KMS-11 (cell line): ENCODE data around the gene DUS3L.
"Not testable (repeated sequence)": the region's sequence is repeated elsewhere in the genome, so short reads cannot be mapped to it uniquely, and the experiment has no call there.

ENCODE experiments used
- H2AFZ ChIP-seq: fragments of 200-600 bp; sonication (generic); 2 replicates; pipeline ENCODE4 v1.6.1; 2016; ENCODE audit warnings: antibody characterized with exemption, mixed run types, low read depth
- H3K27ac ChIP-seq: fragments of 200-600 bp; sonication (generic); 2 replicates; pipeline ENCODE4 v1.6.1; 2016; ENCODE audit warnings: mild to moderate bottlenecking, mixed run types
- H3K27me3 ChIP-seq: fragments of 200-600 bp; sonication (generic); 2 replicates; pipeline ENCODE4 v1.6.1; 2017; ENCODE audit warnings: mild to moderate bottlenecking, low read depth, mixed run types, moderate library complexity; ENCODE audit not compliant: insufficient read depth
- H3K36me3 ChIP-seq: fragments of 200-600 bp; sonication (generic); 2 replicates; pipeline ENCODE4 v1.6.1; 2017; ENCODE audit warnings: mild to moderate bottlenecking, mixed run types; ENCODE audit not compliant: insufficient read depth
- H3K4me1 ChIP-seq: fragments of 200-600 bp; sonication (generic); 2 replicates; pipeline ENCODE4 v1.6.1; 2016; ENCODE audit warnings: mild to moderate bottlenecking, low read depth, mixed run types; ENCODE audit not compliant: poor library complexity, severe bottlenecking
- H3K4me2 ChIP-seq: fragments of 200-600 bp; sonication (generic); 2 replicates; pipeline ENCODE4 v1.7.0; 2016; ENCODE audit warnings: mild to moderate bottlenecking, mixed run types
- H3K4me3 ChIP-seq: fragments of 200-600 bp; sonication (generic); IDR thresholded peaks from 2 replicates; pipeline ENCODE4 v1.6.1; 2017; ENCODE audit warnings: low read depth, low read length, mixed read lengths; ENCODE audit not compliant: insufficient read depth
- H3K79me2 ChIP-seq: fragments of 200-600 bp; sonication (generic); 2 replicates; pipeline ENCODE4 v1.6.1; 2016; ENCODE audit warnings: low read depth, mixed run types; ENCODE audit not compliant: insufficient read depth
- H3K9ac ChIP-seq: fragments of 200-600 bp; sonication (generic); 2 replicates; pipeline ENCODE4 v1.6.1; 2016; ENCODE audit warnings: mild to moderate bottlenecking, mixed run types
- H4K20me1 ChIP-seq: fragments of 200-600 bp; sonication (generic); 2 replicates; pipeline ENCODE4 v1.6.1; 2016; ENCODE audit warnings: mild to moderate bottlenecking, mixed run types; ENCODE audit not compliant: insufficient read depth
- CTCF ChIP-seq: fragments of 200-600 bp; sonication (generic); conservative IDR thresholded peaks from 2 replicates; pipeline ENCODE4 v1.6.1; 2017; ENCODE audit warnings: low read depth, mild to moderate bottlenecking, antibody characterized with exemption, low read length, moderate library complexity, mixed read lengths

The DUS3L gene

DNA sequence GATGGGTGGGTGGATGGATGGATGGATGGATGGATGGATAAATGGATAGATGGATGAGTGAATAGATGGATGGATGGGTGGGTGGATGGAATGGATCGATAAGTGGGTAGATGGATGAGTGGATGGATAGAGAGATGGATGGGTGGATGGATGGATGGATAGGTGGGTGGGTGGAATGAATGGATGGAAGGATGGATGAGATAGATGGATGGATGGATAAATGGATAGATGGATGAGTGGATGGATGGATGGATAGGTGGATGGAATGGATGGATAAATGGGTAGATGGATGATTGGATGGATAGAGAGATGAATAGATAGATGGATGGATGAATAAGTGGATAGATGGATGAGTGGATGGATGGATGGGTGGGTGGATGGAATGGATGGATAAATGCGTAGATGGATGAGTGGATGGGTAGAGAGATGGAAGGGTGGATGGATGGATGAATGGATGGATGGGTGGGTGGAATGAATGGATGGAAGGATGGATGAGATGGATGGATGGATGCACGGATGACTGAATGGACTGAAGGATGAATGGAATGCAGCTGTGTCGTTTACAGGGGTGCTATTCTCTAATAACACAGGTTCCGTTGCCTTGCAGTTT, 28.2 kb downstream of the DUS3L start:
- Histone ChIP-seq H4K20me1 (no peaks in the 10 kb centered on the region), H3K27ac (no peak overlapping the region), H3K9ac (no peak overlapping the region), H3K4me3 (no peak overlapping the region), H3K4me1 (no peaks in the 10 kb centered on the region), H3K27me3 (peaks cover 12% of the 10 kb centered on the region; the same call in 1 of the 2 replicates), H3K4me2 (no peak overlapping the region), H2AFZ (no peak overlapping the region), H3K79me2 (no peaks in the 10 kb centered on the region), H3K36me3 (no peaks in the 10 kb centered on the region)
- TF ChIP-seq CTCF: no peak

- Histone ChIP-seq H3K79me2 (no peaks in the 10 kb centered on the region), H3K4me2 (no peak overlapping the region), H4K20me1 (no peaks in the 10 kb centered on the region), H3K36me3 (no peaks in the 10 kb centered on the region), H3K27ac (no peak overlapping the region), H3K4me1 (no peaks in the 10 kb centered on the region), H3K9ac (no peak overlapping the region), H2AFZ (no peak overlapping the region), H3K27me3 (peaks cover 22% of the 10 kb centered on the region; the same call in 1 of the 2 replicates), H3K4me3 (no peak overlapping the region)
- TF ChIP-seq CTCF: no peak
These were observed 37.2 kb downstream of the DUS3L start for GRCh38 chr19:5753743-5754142.

GRCh38 chr19:5751709-5752108, 39.3 kb downstream of the DUS3L start:
- H3K27me3 ChIP-seq: peaks cover 33% of the 10 kb centered on the region; the same call in 1 of the 2 replicates
- H3K36me3 ChIP-seq: no peaks in the 10 kb centered on the region
- no peak for TF ChIP-seq CTCF
- H3K4me3 ChIP-seq: no peak overlapping the region
- no peaks in the 10 kb centered on the region for H3K4me1 ChIP-seq
- H3K4me2 ChIP-seq: no peak overlapping the region
- H3K27ac ChIP-seq: no peak overlapping the region
- no peaks in the 10 kb centered on the region for H3K79me2 ChIP-seq
- no peak overlapping the region for H3K9ac ChIP-seq
- H2AFZ ChIP-seq: no peak overlapping the region
- H4K20me1 ChIP-seq: no peaks in the 10 kb centered on the region

GRCh38 chr19:5749505-5749904, 41.5 kb downstream of the DUS3L start:
- TF ChIP-seq CTCF: no peak
- no peaks in the 10 kb centered on the region for H3K79me2 ChIP-seq
- H3K27me3 ChIP-seq: peaks cover 33% of the 10 kb centered on the region; the same call in 1 of the 2 replicates
- no peak overlapping the region for H3K4me3 ChIP-seq
- H2AFZ ChIP-seq: no peak overlapping the region
- no peaks in the 10 kb centered on the region for H4K20me1 ChIP-seq
- H3K4me1 ChIP-seq: no peaks in the 10 kb centered on the region
- no peaks in the 10 kb centered on the region for H3K36me3 ChIP-seq
- H3K4me2 ChIP-seq: no peak overlapping the region
- H3K27ac ChIP-seq: no peak overlapping the region
- no peak overlapping the region for H3K9ac ChIP-seq

DNA sequence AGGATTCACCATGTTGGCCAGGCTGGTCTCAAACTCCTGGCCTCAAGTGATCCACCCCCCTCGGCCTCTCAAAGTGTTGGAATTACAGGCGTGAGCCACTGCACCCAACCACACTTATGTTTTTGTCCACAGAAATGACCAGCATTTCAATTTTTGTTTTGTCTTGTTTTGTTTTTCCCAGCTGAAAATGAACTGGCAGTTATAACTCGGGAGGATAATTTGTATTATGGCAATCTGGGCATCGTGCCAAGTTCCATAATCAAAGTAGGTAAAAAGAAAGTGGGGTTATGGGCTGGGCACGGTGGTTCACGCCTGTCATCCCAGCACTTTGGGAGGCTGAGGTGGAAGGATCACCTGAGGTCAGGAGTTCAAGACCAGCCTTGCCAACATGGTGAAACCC, 42.0 kb downstream of the DUS3L start:
- H3K4me3 ChIP-seq, H3K9ac ChIP-seq, H3K4me2 ChIP-seq, H3K36me3 ChIP-seq, H3K4me1 ChIP-seq, H3K79me2 ChIP-seq, H3K27ac ChIP-seq, H4K20me1 ChIP-seq, H2AFZ ChIP-seq: not testable (repeated sequence)
- H3K27me3 ChIP-seq: peaks cover 36% of the 10 kb centered on the region; the same call in 1 of the 2 replicates

GRCh38 chr19:5744999-5745398, 46.0 kb downstream of the DUS3L start:
- not testable (repeated sequence) for H3K4me3 ChIP-seq, H3K9ac ChIP-seq, H2AFZ ChIP-seq, H3K4me2 ChIP-seq, H4K20me1 ChIP-seq, H3K36me3 ChIP-seq, H3K4me1 ChIP-seq, H3K27ac ChIP-seq, H3K79me2 ChIP-seq
- H3K27me3 ChIP-seq: peaks cover 22% of the 10 kb centered on the region; the same call in 1 of the 2 replicates
